K562 treated with DMSO at 1 percent for 12 hours (cell line): ENCODE results near the gene CREBL2. TPM values are rescaled to one million over a fixed set of nuclear protein-coding genes. Genes with fewer than 3 reads are reported as not detected.

Experiments used
- total RNA-seq: library from RNA; unstranded; fragments of 300-600 nt; gene quantifications from 2 replicates; pipeline ENCODE4 v1.2.3, GENCODE V29; 2022; ENCODE audit not compliant: insufficient read depth

Gene CREBL2, protein sequence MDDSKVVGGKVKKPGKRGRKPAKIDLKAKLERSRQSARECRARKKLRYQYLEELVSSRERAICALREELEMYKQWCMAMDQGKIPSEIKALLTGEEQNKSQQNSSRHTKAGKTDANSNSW
- 5.2 and 10.7 TPM in 2 replicates for total RNA-seq

GRCh38 chr12:12611512-12612306 is at the start of gene CREBL2:
TSS of gene CREBL2 (plus strand) at chr12:12611876. CDS start at chr12:12612173, 297 bp downstream.

GRCh38 chr12:12562585-12563261 is 49.0 kb upstream of the CREBL2 start, which contains the start of gene DUSP16:
TSS of gene DUSP16 (minus strand) at chr12:12562863. CDS start at chr12:12521098, 41,765 bp downstream.

Other genes with a start within 250 kb of the CREBL2 start
- gene DUSP16, start 49.0 kb upstream of the CREBL2 start, total RNA-seq, result 1.8 and 7.8 TPM in 2 replicates
- 1.2 TPM in 1 of 2 replicates, not detected in the other for gene GPR19, start 84.3 kb downstream of the CREBL2 start, total RNA-seq
- gene CDKN1B, start 105.5 kb downstream of the CREBL2 start, total RNA-seq, result 17.6 and 34.2 TPM in 2 replicates
- gene APOLD1, start 173.8 kb downstream of the CREBL2 start, total RNA-seq, result 0.22 and 3.3 TPM in 2 replicates
- gene DDX47, start 201.5 kb downstream of the CREBL2 start, total RNA-seq, result 17.1 and 28.1 TPM in 2 replicates